ENCODE results near the gene RAPGEF5. TPM values are rescaled to one million over a fixed set of nuclear protein-coding genes. Genes with fewer than 3 reads are reported as not detected.

The RAPGEF5 gene
- total RNA-seq, 1 donor from 2014 or later: 5.8 TPM

DNA sequence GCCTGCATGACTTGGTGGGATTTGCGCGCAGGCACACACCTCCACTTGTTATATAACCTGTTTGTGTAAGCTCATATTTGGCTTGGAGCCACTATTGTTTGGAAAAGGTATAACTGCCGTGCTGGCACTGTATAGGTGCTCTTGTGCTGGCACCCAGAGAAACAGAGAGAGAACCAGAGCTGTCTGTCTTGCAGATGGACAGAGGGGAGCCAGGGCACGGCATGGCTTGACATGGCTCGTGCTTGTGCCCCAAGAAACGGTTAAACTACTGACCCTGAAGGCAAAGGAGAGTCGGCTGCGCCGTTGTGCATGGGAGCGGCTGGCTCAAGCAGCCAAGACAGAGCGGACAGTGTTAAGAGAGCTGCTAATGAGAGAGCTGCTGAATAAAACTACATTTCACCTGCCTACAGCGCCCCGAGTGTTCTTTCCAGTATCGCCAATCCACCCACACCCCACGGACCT, 23.2 kb downstream of the RAPGEF5 start:
- Histone ChIP-seq H3K27me3 (ENCODE audit: control insufficient read depth, insufficient read depth, low read length) (no peaks in the 10 kb centered on the region), H3K36me3 (ENCODE audit: control insufficient read depth, insufficient read depth, low read length) (no peaks in the 10 kb centered on the region), H3K4me3 (ENCODE audit: low read depth, low read length) (no peak overlapping the region)
- TF ChIP-seq, protein P1, sequence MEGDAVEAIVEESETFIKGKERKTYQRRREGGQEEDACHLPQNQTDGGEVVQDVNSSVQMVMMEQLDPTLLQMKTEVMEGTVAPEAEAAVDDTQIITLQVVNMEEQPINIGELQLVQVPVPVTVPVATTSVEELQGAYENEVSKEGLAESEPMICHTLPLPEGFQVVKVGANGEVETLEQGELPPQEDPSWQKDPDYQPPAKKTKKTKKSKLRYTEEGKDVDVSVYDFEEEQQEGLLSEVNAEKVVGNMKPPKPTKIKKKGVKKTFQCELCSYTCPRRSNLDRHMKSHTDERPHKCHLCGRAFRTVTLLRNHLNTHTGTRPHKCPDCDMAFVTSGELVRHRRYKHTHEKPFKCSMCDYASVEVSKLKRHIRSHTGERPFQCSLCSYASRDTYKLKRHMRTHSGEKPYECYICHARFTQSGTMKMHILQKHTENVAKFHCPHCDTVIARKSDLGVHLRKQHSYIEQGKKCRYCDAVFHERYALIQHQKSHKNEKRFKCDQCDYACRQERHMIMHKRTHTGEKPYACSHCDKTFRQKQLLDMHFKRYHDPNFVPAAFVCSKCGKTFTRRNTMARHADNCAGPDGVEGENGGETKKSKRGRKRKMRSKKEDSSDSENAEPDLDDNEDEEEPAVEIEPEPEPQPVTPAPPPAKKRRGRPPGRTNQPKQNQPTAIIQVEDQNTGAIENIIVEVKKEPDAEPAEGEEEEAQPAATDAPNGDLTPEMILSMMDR (IDR thresholded peaks at IDR 0.05; ENCODE audit: insufficient read depth, low read length, severe bottlenecking): no peak
- FAIRE-seq: no peak
- DNase-seq (ENCODE audit: low read depth): peak; percentile 13

DNA sequence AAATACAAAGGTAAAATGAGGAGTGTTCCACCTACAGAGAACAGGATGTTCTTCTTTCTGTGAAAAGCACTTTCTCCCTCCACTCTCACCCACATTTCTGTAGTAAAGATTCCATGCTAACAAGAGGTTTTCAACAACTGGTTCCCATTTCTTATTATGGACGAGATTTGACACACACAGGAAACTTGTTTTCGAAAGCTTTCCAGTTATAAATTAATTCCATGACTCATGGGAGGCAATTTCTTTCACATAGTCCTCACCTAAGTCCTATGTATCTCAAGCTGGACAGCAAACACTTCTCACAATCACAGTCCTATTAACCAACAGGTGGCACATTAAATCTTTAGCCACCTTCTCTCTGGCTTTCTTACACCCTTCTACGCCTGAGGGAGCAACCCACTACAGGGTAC, 24.5 kb downstream of the RAPGEF5 start:
- FAIRE-seq: no peak
- Histone ChIP-seq H3K27me3 (ENCODE audit: control insufficient read depth, insufficient read depth, low read length) (no peaks in the 10 kb centered on the region), H3K36me3 (ENCODE audit: control insufficient read depth, insufficient read depth, low read length) (no peaks in the 10 kb centered on the region), H3K4me3 (ENCODE audit: low read depth, low read length) (no peak overlapping the region)
- TF ChIP-seq, protein P1 (IDR thresholded peaks at IDR 0.05; ENCODE audit: insufficient read depth, low read length, severe bottlenecking): no peak
- peak; percentile 34 for DNase-seq (ENCODE audit: low read depth)

- no peak for FAIRE-seq
- TF ChIP-seq, protein P1 (IDR thresholded peaks at IDR 0.05; ENCODE audit: insufficient read depth, low read length, severe bottlenecking): no peak
- Histone ChIP-seq H3K4me3 (ENCODE audit: low read depth, low read length) (no peak overlapping the region), H3K27me3 (ENCODE audit: control insufficient read depth, insufficient read depth, low read length) (no peaks in the 10 kb centered on the region), H3K36me3 (ENCODE audit: control insufficient read depth, insufficient read depth, low read length) (no peaks in the 10 kb centered on the region)
- DNase-seq (ENCODE audit: low read depth): no peak
Measured at GRCh38 chr7:22331704-22332103, 25.2 kb downstream of the RAPGEF5 start.

- FAIRE-seq (no peak), DNase-seq (ENCODE audit: low read depth) (no peak)
- H3K4me3 ChIP-seq (ENCODE audit: low read depth, low read length): no peak overlapping the region
- TF ChIP-seq, protein P1 (IDR thresholded peaks at IDR 0.05; ENCODE audit: insufficient read depth, low read length, severe bottlenecking): no peak
- H3K36me3 ChIP-seq (ENCODE audit: control insufficient read depth, insufficient read depth, low read length): no peaks in the 10 kb centered on the region
- no peaks in the 10 kb centered on the region for H3K27me3 ChIP-seq (ENCODE audit: control insufficient read depth, insufficient read depth, low read length)
Measured at GRCh38 chr7:22330903-22331302, 26.1 kb downstream of the RAPGEF5 start.

DNA sequence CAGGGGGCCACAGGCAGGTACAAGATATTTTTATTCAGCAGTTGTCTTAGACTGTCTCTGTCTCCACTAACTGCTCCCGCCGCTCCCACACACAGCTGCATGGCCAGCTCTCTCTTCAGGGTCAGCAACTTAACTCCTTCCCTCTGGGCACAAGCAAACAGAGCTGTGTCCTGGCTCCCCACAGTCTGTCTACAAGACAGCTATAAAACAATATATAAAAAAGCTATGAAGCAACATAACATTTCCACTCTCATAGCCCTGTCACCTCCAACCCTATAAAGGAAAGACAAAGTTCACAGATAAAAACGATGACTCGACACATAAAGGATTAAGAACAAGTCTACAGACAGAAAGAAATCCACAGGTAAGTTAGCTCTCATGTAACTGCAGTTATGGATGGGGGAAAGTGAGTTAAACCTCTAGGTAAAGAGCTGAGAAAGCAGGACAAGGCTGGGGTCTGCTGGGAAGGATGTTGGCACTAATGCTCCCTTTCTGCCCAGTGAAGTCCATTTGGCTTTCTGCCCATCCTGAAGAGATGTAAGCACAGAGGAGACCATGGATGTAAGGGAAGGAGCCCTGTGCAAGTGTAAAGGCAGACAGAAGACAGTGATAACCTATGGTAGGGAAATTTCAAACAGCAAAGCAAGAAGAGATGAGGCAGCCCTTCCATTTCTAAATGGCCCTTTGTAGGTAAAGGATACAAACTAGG, 27.0 kb downstream of the RAPGEF5 start:
- H3K36me3 ChIP-seq (ENCODE audit: control insufficient read depth, insufficient read depth, low read length): no peaks in the 10 kb centered on the region
- FAIRE-seq (peak; percentile 36), DNase-seq (ENCODE audit: low read depth) (no peak)
- TF ChIP-seq, protein P1 (IDR thresholded peaks at IDR 0.05; ENCODE audit: insufficient read depth, low read length, severe bottlenecking): no peak
- H3K27me3 ChIP-seq (ENCODE audit: control insufficient read depth, insufficient read depth, low read length): no peaks in the 10 kb centered on the region
- H3K4me3 ChIP-seq (ENCODE audit: low read depth, low read length): no peak overlapping the region

DNA sequence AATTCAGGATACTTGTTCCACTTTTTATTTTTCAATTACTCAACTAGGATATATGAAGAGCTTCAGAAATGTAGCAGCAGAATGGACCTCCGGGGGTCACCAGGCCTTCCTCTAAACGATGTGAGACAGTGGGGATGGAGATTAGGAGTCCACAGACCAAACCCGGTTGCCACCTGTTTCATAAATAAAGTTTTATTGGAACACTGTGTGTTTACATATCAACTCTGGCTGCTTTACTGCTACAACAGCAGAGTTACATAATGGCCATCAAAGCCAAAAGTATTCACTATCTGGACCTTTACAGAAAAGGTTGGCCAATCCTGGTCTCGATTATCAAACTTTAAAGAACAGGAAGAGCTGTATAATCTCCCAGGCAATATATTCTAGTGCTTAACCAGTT, 30.8 kb downstream of the RAPGEF5 start:
- FAIRE-seq: no peak
- H3K36me3 ChIP-seq (ENCODE audit: control insufficient read depth, insufficient read depth, low read length): no peaks in the 10 kb centered on the region
- TF ChIP-seq, protein P1 (IDR thresholded peaks at IDR 0.05; ENCODE audit: insufficient read depth, low read length, severe bottlenecking): no peak
- DNase-seq (ENCODE audit: low read depth): no peak
- no peak overlapping the region for H3K4me3 ChIP-seq (ENCODE audit: low read depth, low read length)
- H3K27me3 ChIP-seq (ENCODE audit: control insufficient read depth, insufficient read depth, low read length): no peaks in the 10 kb centered on the region

Data from bronchial epithelial cell (primary cell).